Measurements from ENCODE around the gene LMBR1L. TPM values are rescaled to one million over a fixed set of nuclear protein-coding genes. Genes with fewer than 3 reads are reported as not detected.

The LMBR1L gene
- total RNA-seq, 1 donor from 2014 or later = 67.9 TPM

- DNase-seq (ENCODE audit: low read depth) = no peak
- Histone ChIP-seq H3K36me3 (ENCODE audit: control insufficient read depth, insufficient read depth, low read length) (peaks cover 4% of the 10 kb centered on the region), H3K27me3 (ENCODE audit: control insufficient read depth, insufficient read depth, low read length) (no peaks in the 10 kb centered on the region), H3K4me3 (ENCODE audit: low read depth, low read length) (no peak overlapping the region)
- no peak for TF ChIP-seq CTCF (IDR thresholded peaks at IDR 0.05; ENCODE audit: insufficient read depth, low read length, poor library complexity, severe bottlenecking)
Observed at GRCh38 chr12:49051373-49051764, 59.3 kb downstream of the LMBR1L start.

- TF ChIP-seq CTCF (IDR thresholded peaks at IDR 0.05; ENCODE audit: insufficient read depth, low read length, poor library complexity, severe bottlenecking) = no peak
- Histone ChIP-seq H3K36me3 (ENCODE audit: control insufficient read depth, insufficient read depth, low read length) (peaks cover 7% of the 10 kb centered on the region), H3K4me3 (ENCODE audit: low read depth, low read length) (no peak overlapping the region), H3K27me3 (ENCODE audit: control insufficient read depth, insufficient read depth, low read length) (no peaks in the 10 kb centered on the region)
- no peak for DNase-seq (ENCODE audit: low read depth)
Observed at GRCh38 chr12:49050507-49051372, 59.9 kb downstream of the LMBR1L start.

- no peaks in the 10 kb centered on the region for H3K27me3 ChIP-seq (ENCODE audit: control insufficient read depth, insufficient read depth, low read length)
Observed at GRCh38 chr12:49049566-49050224, 61.0 kb downstream of the LMBR1L start.

GRCh38 chr12:49048953-49049352 is 61.7 kb downstream of the LMBR1L start:
- Histone ChIP-seq H3K4me3 (ENCODE audit: low read depth, low read length) (no peak overlapping the region), H3K36me3 (ENCODE audit: control insufficient read depth, insufficient read depth, low read length) (peaks cover 8% of the 10 kb centered on the region), H3K27me3 (ENCODE audit: control insufficient read depth, insufficient read depth, low read length) (no peaks in the 10 kb centered on the region)
- DNase-seq (ENCODE audit: low read depth) = no peak
- no peak for TF ChIP-seq CTCF (IDR thresholded peaks at IDR 0.05; ENCODE audit: insufficient read depth, low read length, poor library complexity, severe bottlenecking)

More at GRCh38 chr12:49049566-49050224, 61.0 kb downstream of the LMBR1L start:
- Histone ChIP-seq H3K36me3 (ENCODE audit: control insufficient read depth, insufficient read depth, low read length) (peaks cover 7% of the 10 kb centered on the region), H3K4me3 (ENCODE audit: low read depth, low read length) (no peak overlapping the region)
- DNase-seq (ENCODE audit: low read depth) = no peak
- TF ChIP-seq CTCF (IDR thresholded peaks at IDR 0.05; ENCODE audit: insufficient read depth, low read length, poor library complexity, severe bottlenecking) = no peak

Other genes starting within 250 kb of the LMBR1L start
- gene RND1, start 245.0 kb downstream of the LMBR1L start, total RNA-seq = 9.9 and 10.7 TPM in 2 replicates
- gene FKBP11, start 185.4 kb downstream of the LMBR1L start, total RNA-seq = 12.4 and 14.8 TPM in 2 replicates
- gene ARF3, start 153.4 kb downstream of the LMBR1L start, total RNA-seq = 77.9 and 101 TPM in 2 replicates
- not detected in 2 replicates for gene WNT10B, start 139.1 kb downstream of the LMBR1L start, total RNA-seq
- not detected in 2 replicates for gene WNT1, start 132.5 kb downstream of the LMBR1L start, total RNA-seq
- 0.13 and 0.34 TPM in 2 replicates for gene DDN, start 111.5 kb downstream of the LMBR1L start, total RNA-seq
- 57.0 and 68.5 TPM in 2 replicates for gene PRKAG1, start 92.1 kb downstream of the LMBR1L start, total RNA-seq
- gene KMT2D, start 50.1 kb downstream of the LMBR1L start, total RNA-seq = 68.9 and 71.8 TPM in 2 replicates
- gene RHEBL1, start 40.9 kb downstream of the LMBR1L start, total RNA-seq = 3.8 and 5.1 TPM in 2 replicates
- gene DHH, start 16.0 kb downstream of the LMBR1L start, total RNA-seq = 0.04 TPM in 1 of 2 replicates, not detected in the other
- gene TUBA1B, start 20.5 kb upstream of the LMBR1L start, total RNA-seq = 739 and 794 TPM in 2 replicates
- 883 and 997 TPM in 2 replicates for gene TUBA1A, start 78.2 kb upstream of the LMBR1L start, total RNA-seq
- 544 and 682 TPM in 2 replicates for gene TUBA1C, start 154.2 kb upstream of the LMBR1L start, total RNA-seq
- gene PRPH, start 184.3 kb upstream of the LMBR1L start, total RNA-seq = 0.21 and 0.41 TPM in 2 replicates
- gene TROAP, start 212.4 kb upstream of the LMBR1L start, total RNA-seq = 4.8 and 10.3 TPM in 2 replicates
- gene C1QL4, start 226.3 kb upstream of the LMBR1L start, total RNA-seq = not detected in 2 replicates
- 1.2 and 1.6 TPM in 2 replicates for gene DNAJC22, start 236.0 kb upstream of the LMBR1L start, total RNA-seq

Measured in kidney epithelial cell (primary cell).